Retinal pigment epithelial cell (primary cell): ENCODE measurements around the gene TMEM63C.
A peak's percentile ranks its signal among the peaks of the same experiment; 100 is the strongest.

Source experiments
- DNase-seq: peaks from one replicate; pipeline ENCODE4 v3.0.0-alpha.2; 2010; ENCODE audit warnings: low read depth
- H3K4me3 ChIP-seq: 2 replicates; pipeline ENCODE4 v1.5.1; 2011; ENCODE audit warnings: mild to moderate bottlenecking, low read length, control low read depth, moderate library complexity
- CTCF ChIP-seq: conservative IDR thresholded peaks from 2 replicates; pipeline ENCODE4 v1.5.1; 2011; ENCODE audit warnings: low read depth, low read length, control low read depth, inconsistent platforms

Gene TMEM63C

DNA sequence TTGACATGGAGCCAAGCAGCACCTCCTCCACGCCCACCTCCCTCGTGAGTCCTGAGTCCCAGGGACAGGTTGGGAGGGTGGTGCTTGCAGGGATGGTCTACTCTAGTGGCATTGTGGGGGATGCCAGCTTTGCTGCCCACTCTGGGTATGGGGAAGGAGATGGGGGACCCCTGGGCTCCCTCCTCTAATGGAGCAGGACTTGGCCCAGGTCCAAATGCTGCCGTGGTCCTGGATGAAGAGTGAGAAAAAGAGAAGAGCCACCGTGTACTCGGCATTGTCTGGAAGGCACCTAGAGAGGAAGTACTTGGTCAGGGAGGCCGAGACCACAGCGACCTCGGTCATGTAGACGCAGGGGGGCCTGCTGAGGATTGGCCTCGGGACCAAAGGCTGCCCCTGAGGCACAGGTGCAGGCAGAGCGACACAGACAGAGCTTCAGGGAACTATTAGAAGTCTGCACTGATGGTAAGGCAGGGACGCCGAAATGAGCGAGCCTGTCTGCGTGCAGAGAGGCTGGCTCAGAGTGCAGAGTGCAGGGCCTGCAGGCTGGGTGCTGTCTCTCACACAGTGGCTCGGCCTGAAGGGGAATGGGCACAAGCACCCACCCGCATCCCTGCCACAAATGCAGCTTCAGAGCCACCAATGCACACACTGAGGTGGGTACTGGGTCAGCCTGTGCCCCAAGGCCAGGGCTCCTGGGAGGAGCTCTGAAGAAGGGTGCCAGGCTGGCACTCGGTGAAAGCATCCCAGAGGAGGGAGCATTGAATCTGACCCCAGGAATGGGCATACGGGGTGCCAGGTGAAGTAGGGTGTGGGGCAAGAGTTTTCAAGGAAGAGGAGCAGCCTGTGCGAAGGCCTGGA lies 72.0 kb downstream of the TMEM63C start:
- no peak for DNase-seq
- TF ChIP-seq CTCF = no peak
- no peak overlapping the region for H3K4me3 ChIP-seq

DNA sequence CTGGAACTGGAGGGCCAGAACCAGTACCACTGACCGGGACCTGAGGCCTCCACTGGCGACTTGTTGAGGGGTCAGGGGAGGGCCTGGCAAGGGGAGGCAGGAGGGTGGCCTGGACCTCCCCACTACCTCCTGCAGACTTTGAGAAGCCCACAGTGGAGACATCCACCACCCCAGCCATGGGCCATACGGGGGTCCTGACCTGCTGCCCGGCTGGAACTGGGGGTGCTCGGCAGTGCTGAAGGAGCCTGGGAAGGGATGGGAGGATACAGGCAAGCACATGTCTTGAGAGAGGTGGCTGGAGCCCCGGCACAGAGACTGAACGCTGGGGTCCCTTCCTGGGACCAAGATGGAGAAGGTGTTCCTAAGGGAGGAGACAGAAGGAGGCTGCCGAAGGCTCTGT lies 75.1 kb downstream of the TMEM63C start:
- TF ChIP-seq CTCF = no peak
- no peak overlapping the region for H3K4me3 ChIP-seq
- no peak for DNase-seq

DNA sequence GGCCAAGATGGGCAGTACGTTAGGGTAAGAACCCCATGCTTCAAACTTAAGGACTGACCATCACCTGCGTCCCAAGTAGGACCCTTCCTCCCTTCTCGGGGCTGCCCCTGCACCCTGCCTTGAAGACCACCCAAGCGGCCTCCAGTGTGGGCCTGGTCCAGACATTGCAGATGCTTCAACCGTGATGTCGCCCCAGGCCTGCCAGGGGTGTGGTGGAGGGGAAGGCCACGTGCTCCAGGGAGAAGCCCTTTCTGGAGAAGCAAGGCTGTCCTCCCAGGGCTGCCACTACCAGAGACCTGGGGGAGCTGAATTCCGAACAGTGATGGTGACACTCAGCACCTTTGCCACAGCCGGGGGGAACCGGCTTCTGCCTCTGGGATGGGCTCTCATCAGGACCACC lies 76.1 kb downstream of the TMEM63C start:
- no peak for TF ChIP-seq CTCF
- no peak for DNase-seq
- H3K4me3 ChIP-seq = no peak overlapping the region

DNA sequence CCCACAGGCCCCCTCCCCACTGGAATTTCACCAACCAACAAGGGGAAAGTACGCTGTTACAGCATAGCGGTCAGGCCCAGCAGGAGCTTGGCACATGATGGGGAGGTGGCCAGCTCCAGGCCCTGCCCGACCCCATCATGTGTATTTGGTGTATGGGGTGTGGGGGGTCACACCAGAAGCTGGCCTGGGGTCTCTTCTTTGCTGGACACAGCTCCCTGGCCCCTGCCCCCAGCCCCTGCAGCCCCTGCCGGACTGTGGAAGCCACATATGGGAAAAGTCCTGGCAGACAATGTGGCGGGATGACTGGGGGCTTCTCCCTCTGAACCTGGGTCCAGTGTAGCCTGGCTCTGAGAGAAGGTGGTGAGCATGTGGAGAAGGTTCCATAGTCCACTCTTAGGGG lies 77.0 kb downstream of the TMEM63C start:
- DNase-seq = no peak
- no peak overlapping the region for H3K4me3 ChIP-seq
- TF ChIP-seq CTCF = no peak

DNA sequence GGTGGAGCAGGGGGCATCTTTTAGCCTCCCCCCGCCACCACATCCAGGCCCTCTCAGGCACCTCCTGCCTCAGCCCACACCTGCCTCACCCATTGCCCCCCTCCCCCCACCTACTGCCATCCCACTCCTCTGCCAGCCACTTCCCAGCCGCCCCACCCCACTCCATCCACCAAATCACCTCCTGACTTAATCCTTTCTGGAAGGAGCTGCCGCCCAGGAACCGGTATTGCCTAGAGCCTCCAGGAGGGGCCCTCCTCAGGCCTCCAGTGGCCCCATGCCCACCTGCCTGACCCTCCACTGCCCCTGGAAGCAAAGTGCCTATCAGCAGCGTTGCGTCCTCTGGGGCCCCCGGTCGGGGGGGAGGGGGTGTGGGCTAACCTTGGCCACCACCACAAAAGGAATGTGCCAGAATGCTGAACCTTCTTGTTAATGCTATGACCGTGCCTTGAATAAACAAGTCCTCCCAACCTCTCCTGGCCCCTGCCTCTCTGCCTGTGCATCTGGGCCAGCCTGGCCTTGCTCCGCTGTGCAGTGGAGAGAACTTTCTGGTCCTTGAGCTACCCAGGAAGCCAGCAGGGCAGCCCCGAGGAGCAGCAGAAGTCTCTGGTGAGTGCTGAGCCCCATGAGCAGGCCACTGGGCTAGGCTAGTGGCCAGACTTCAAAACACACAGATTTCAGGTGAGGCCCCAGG lies 77.6 kb downstream of the TMEM63C start:
- DNase-seq = no peak
- H3K4me3 ChIP-seq = no peak overlapping the region
- TF ChIP-seq CTCF = no peak

DNA sequence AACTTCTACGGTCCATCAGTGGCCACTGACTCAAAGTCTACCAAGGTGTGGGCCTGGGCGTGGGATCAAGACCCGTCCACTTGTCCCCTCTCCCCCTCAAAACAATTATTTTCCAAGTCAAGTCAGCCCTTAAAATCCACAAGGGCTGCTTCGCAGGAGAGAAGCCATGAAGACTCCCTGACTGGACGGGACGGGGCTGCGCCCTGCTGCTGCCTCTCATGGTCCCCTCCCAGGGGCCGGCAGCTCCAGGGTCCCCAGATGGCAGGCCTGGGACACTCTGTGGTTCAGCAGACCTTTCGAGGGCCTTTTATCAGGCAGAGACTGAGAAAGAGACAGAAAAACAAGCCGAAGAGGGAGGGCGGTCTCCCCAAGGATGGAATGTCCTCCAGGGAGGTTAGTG lies 78.6 kb downstream of the TMEM63C start:
- no peak for TF ChIP-seq CTCF
- no peak for DNase-seq
- no peak overlapping the region for H3K4me3 ChIP-seq

GRCh38 chr14:77260631-77261030 lies 79.0 kb downstream of the TMEM63C start:
- DNase-seq = peak; percentile 14
- no peak overlapping the region for H3K4me3 ChIP-seq

More at GRCh38 chr14:77260631-77261030, 79.0 kb downstream of the TMEM63C start:
- TF ChIP-seq CTCF = no peak
